PC-9 (cell line): ENCODE results near the gene FKBP5. TPM values are rescaled to one million over a fixed set of nuclear protein-coding genes. Genes with fewer than 3 reads are reported as not detected.

Source experiments
- BruUV-seq: library from RNA; stranded (reverse); fragments of 400-500 nt; replicated peaks from 2 replicates; lab custom pipeline; 2021; lab: Mats Ljungman, UMichigan
- CTCF ChIA-PET: fragments of 300-600 bp; sonication (Branson Sonifier 250); formaldehyde crosslinking; loops from one replicate; lab custom pipeline; 2022; ENCODE audit warnings: antibody characterized with exemption; lab: Charles Lee
- POLR2A ChIA-PET: fragments of 300-600 bp; sonication (Branson Sonifier 250); formaldehyde crosslinking; loops from one replicate; lab custom pipeline; 2022; ENCODE audit warnings: antibody characterized with exemption; ENCODE audit not compliant: unreplicated experiment; lab: Charles Lee
- DNase-seq, 2 experiments: peaks; one replicate each; pipeline versions ENCODE4 v3.0.0 to v3.0.0-alpha.2; 2015 to 2022; ENCODE audit warnings: mixed read lengths in 1 of 2
- H2AFZ ChIP-seq: fragments of 200-600 bp; sonication (generic); 2 replicates; pipeline ENCODE4 v1.8.1; 2017; ENCODE audit warnings: antibody characterized with exemption
- H3F3A ChIP-seq: fragments of 200-600 bp; sonication (generic); 2 replicates; pipeline ENCODE4 v1.8.1; 2017; ENCODE audit warnings: antibody characterized with exemption, mild to moderate bottlenecking, low read depth; ENCODE audit not compliant: insufficient read depth
- H3K27ac ChIP-seq: fragments of 200-600 bp; sonication (generic); 2 replicates; pipeline ENCODE4 v1.6.1; 2016; ENCODE audit warnings: mixed run types
- H3K27me3 ChIP-seq: fragments of 200-600 bp; sonication (generic); 2 replicates; pipeline ENCODE4 v1.6.1; 2016; ENCODE audit warnings: low read depth, mixed run types; ENCODE audit not compliant: insufficient read depth
- H3K36me3 ChIP-seq: fragments of 200-600 bp; sonication (generic); 2 replicates; pipeline ENCODE4 v1.6.1; 2016; ENCODE audit warnings: low read depth, mixed run types
- H3K4me1 ChIP-seq: fragments of 200-600 bp; sonication (generic); replicated peaks from 2 replicates; pipeline ENCODE4 v1.6.1; 2016; ENCODE audit warnings: mixed run types; ENCODE audit not compliant: insufficient read depth
- H3K4me2 ChIP-seq: fragments of 200-600 bp; sonication (generic); 2 replicates; pipeline ENCODE4 v1.6.1; 2017; ENCODE audit warnings: mixed run types
- H3K4me3 ChIP-seq: fragments of 200-600 bp; sonication (generic); 2 replicates; pipeline ENCODE4 v1.6.1; 2016; ENCODE audit warnings: mixed run types
- H3K79me2 ChIP-seq: fragments of 200-600 bp; sonication (generic); 2 replicates; pipeline ENCODE4 v1.6.1; 2017; ENCODE audit warnings: low read depth, mixed run types
- H3K9me2 ChIP-seq: fragments of 200-600 bp; sonication (generic); 2 replicates; pipeline ENCODE4 v1.8.1; 2017; ENCODE audit warnings: mild to moderate bottlenecking; ENCODE audit not compliant: insufficient read depth
- H3K9me3 ChIP-seq: fragments of 200-600 bp; sonication (generic); 2 replicates; pipeline ENCODE4 v1.8.1; 2016; ENCODE audit warnings: low read depth; ENCODE audit not compliant: insufficient read depth
- H4K20me1 ChIP-seq: fragments of 200-600 bp; sonication (generic); 2 replicates; pipeline ENCODE4 v1.8.1; 2017; ENCODE audit not compliant: insufficient read depth
- EZH2 ChIP-seq: fragments of 200-600 bp; sonication (generic); IDR thresholded peaks from 2 replicates; pipeline ENCODE4 v1.8.0; 2017; ENCODE audit warnings: antibody characterized with exemption, low read depth
- intact Hi-C: fragments of 100-400 bp; cut with micrococcal nuclease; formaldehyde crosslinking; loops from one replicate; pipeline ENCODE4 v1.10.0; 2022; ENCODE audit not compliant: unreplicated experiment
- microRNA-seq: library from miRNA; unstranded; fragments of <30 nt; microRNA quantifications from one replicate; pipeline ENCODE4 v1.2.0, GENCODE V29; 2021; ENCODE audit warnings: borderline number of aligned reads, borderline replicate concordance
- total RNA-seq: library from RNA; stranded (reverse); gene quantifications from 2 replicates; pipeline ENCODE4 v1.2.3, GENCODE V29; 2021
- TF ChIP-seq, protein P1 (sequence below): fragments of 200-600 bp; sonication (generic); conservative IDR thresholded peaks from 2 replicates; pipeline ENCODE4 v1.6.1; 2017; ENCODE audit warnings: mixed run types, antibody characterized with exemption, mild to moderate bottlenecking, moderate library complexity

The FKBP5 gene
- total RNA-seq, 1 experiment from 2014 or later, result 5.0 TPM

DNA sequence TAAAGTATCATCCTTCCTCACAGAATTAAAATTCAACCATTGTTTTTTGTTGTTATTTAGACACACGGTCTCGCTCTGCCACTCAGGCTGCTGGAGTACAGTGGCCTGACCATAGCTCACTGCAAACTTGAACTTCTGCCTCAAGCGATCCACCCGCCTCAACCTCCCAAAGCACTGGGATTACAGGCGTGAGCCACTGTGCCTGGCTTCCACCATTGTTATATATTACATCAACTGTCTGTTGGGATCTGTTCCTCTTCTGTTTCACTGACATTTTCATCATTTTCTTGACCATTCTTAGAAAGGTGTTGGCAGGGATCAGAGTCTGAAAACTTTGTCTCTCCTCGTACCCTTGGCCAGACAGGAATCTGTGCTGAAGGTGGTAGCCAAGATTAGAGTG lies 154.7 kb downstream of the FKBP5 start:
- Histone ChIP-seq H3K27ac (no peak overlapping the region), H3K4me1 (no peaks in the 10 kb centered on the region), H3F3A (no peaks in the 10 kb centered on the region), H3K4me3 (no peak overlapping the region), H2AFZ (no peak overlapping the region), H3K36me3 (no peaks in the 10 kb centered on the region), H3K9me3 (no peaks in the 10 kb centered on the region), H3K4me2 (no peak overlapping the region), H3K79me2 (no peaks in the 10 kb centered on the region), H4K20me1 (no peaks in the 10 kb centered on the region), H3K9me2 (no peaks in the 10 kb centered on the region), H3K27me3 (no peaks in the 10 kb centered on the region)
- BruUV-seq, result no TSS peak
- CTCF ChIA-PET, result no interaction called here
- no peak for DNase-seq
- TF ChIP-seq, protein P1, sequence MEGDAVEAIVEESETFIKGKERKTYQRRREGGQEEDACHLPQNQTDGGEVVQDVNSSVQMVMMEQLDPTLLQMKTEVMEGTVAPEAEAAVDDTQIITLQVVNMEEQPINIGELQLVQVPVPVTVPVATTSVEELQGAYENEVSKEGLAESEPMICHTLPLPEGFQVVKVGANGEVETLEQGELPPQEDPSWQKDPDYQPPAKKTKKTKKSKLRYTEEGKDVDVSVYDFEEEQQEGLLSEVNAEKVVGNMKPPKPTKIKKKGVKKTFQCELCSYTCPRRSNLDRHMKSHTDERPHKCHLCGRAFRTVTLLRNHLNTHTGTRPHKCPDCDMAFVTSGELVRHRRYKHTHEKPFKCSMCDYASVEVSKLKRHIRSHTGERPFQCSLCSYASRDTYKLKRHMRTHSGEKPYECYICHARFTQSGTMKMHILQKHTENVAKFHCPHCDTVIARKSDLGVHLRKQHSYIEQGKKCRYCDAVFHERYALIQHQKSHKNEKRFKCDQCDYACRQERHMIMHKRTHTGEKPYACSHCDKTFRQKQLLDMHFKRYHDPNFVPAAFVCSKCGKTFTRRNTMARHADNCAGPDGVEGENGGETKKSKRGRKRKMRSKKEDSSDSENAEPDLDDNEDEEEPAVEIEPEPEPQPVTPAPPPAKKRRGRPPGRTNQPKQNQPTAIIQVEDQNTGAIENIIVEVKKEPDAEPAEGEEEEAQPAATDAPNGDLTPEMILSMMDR, result no peak
- no peak for TF ChIP-seq EZH2
- POLR2A ChIA-PET, result no interaction called here
- intact Hi-C loops, result no loop called here

DNA sequence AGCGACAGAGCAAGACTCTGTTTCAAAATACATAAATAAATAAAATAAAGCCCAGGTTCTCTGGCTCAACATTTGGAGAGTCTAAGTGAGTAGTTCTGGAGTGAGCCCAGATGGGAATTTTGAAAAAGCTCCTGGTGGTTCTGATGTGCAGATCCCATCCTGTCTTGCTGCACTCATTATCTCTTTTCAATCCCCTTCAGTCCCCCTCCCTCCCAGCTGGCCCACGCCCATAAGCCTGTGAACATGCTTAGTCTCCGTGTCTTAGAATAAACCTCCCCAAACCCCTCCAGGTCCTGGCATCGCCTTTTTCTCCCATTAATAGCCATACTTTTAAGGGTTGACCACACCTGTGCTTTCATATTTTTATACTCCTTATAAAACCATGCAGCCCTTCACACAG lies 156.6 kb downstream of the FKBP5 start:
- Histone ChIP-seq H4K20me1 (no peaks in the 10 kb centered on the region), H3K4me2 (no peak overlapping the region), H3K27me3 (no peaks in the 10 kb centered on the region), H3K27ac (no peak overlapping the region), H3K4me1 (no peaks in the 10 kb centered on the region), H3K9me2 (no peaks in the 10 kb centered on the region), H3K36me3 (no peaks in the 10 kb centered on the region), H2AFZ (no peak overlapping the region), H3K9me3 (no peaks in the 10 kb centered on the region), H3F3A (no peaks in the 10 kb centered on the region), H3K79me2 (no peaks in the 10 kb centered on the region), H3K4me3 (no peak overlapping the region)
- BruUV-seq, result no TSS peak
- no peak for DNase-seq
- CTCF ChIA-PET, result no interaction called here
- TF ChIP-seq, protein P1, result no peak
- no peak for TF ChIP-seq EZH2
- intact Hi-C loops, result no loop called here
- POLR2A ChIA-PET, result no interaction called here

DNA sequence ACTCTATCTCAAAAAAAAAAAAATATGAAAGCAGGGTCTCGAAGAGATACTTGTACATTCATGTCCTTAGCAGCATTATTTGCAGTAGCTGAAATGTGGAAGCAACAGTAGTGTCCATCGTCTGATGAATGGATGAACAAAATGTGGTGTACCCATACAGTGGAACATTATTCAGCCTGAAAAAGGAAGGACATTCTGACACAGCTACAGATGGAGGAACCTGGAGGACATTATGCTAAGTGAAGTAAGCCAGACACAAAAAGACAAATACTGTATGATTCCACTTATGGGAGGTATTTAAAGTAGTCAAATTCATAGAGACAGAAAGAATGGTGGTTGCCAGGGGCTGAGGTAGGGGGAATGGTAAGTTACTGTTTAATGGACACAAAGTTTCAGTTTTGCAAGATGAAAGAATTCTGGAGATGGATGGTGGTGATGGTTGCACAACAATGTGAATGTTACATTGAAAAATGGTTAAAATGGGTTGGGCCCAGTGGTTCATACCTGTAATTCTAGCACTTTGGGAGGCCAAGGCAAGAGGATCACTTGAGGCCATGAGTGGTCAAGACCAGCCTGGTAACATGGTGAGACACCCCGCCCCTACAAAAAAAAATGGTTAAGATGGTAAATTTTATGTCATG lies 164.2 kb downstream of the FKBP5 start:
- H3K4me2 ChIP-seq, result no peak overlapping the region
- no peaks in the 10 kb centered on the region for H3K27me3 ChIP-seq
- peaks cover 4% of the 10 kb centered on the region; the same call in 1 of the 2 replicates for H3F3A ChIP-seq
- ChIA-PET CTCF (interaction anchor here (0.6 kb wide), 2 partner anchors 25 to 212 kb away, joined by 3 to 9 read pairs; no protein-coding TSS in a partner anchor), POLR2A (no interaction called here)
- no peak overlapping the region for H2AFZ ChIP-seq
- no peaks in the 10 kb centered on the region for H3K9me2 ChIP-seq
- H4K20me1 ChIP-seq, result no peaks in the 10 kb centered on the region
- H3K79me2 ChIP-seq, result no peaks in the 10 kb centered on the region
- no peak for TF ChIP-seq EZH2
- TF ChIP-seq, protein P1, result no peak
- H3K36me3 ChIP-seq, result no peaks in the 10 kb centered on the region
- 0 out of 2 replicates have a peak, but pooled peaks cover 8% of the 10 kb centered on the region for H3K4me1 ChIP-seq
- intact Hi-C loops, result loop anchor here (5.0 to 10.0 kb wide), 2 partner anchors 58 to 570 kb away; no protein-coding TSS in a partner anchor
- no peak overlapping the region for H3K4me3 ChIP-seq
- no peak overlapping the region for H3K27ac ChIP-seq
- no TSS peak for BruUV-seq
- DNase-seq, result no peak
- H3K9me3 ChIP-seq, result no peaks in the 10 kb centered on the region

Small RNA genes within 50 kb of the gene (microRNA-seq; reads per million reads assigned to microRNA genes)
- not detected for gene MIR5690

Other genes starting within 250 kb of the FKBP5 start
- gene FANCE, start 236.6 kb downstream of the FKBP5 start, total RNA-seq, result 6.9 and 9.6 TPM in 2 replicates
- 1,335 and 1,742 TPM in 2 replicates for gene RPL10A, start 220.5 kb downstream of the FKBP5 start, total RNA-seq
- 33.1 and 40.1 TPM in 2 replicates for gene TEAD3, start 191.8 kb downstream of the FKBP5 start, total RNA-seq
- gene TULP1, start 176.0 kb downstream of the FKBP5 start, total RNA-seq, result not detected in 2 replicates
- gene ARMC12, start 48.1 kb upstream of the FKBP5 start, total RNA-seq, result 0.35 and 0.57 TPM in 2 replicates
- 0.76 TPM in 1 of 2 replicates, not detected in the other for gene CLPSL2, start 87.7 kb upstream of the FKBP5 start, total RNA-seq
- not detected in 2 replicates for gene CLPSL1, start 92.1 kb upstream of the FKBP5 start, total RNA-seq
- gene CLPS, start 108.4 kb upstream of the FKBP5 start, total RNA-seq, result not detected in 2 replicates
- 1.2 and 1.7 TPM in 2 replicates for gene LHFPL5, start 116.4 kb upstream of the FKBP5 start, total RNA-seq
- 79.0 and 98.7 TPM in 2 replicates for gene SRPK1, start 232.2 kb upstream of the FKBP5 start, total RNA-seq